ENCODE results near the gene CYB5RL. TPM values are rescaled to one million over a fixed set of nuclear protein-coding genes. Genes with fewer than 3 reads are reported as not detected.
"Not testable (repeated sequence)": the region's sequence is repeated elsewhere in the genome, so short reads cannot be mapped to it uniquely, and the experiment has no call there.

Gene CYB5RL
- total RNA-seq, 2 donors from 2014 or later, result 3.6 to 12.1 TPM

DNA sequence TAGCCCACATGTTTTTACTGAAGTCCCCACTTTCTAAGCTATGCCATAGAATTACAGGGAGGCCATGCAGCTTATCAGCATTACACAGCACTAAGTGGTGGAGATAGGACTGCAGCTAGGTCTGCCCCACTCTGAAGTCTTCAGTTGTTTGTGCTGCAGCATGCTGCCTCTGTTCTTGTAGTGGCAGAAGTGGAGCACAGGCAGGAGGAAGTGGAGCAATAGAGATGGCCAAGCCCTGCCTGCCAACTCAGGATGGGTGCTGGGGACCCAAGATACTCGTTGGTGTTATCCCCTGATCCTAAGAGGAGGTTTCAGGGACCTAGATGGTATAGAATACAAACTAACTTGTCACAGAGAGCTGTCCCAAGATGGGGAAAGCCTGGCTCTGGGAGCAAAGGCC, 13.0 kb upstream of the CYB5RL start:
- H3K9ac ChIP-seq (ENCODE audit: low read depth in 2 of 2, low read length in 2 of 2), result no peak overlapping the region
- TF ChIP-seq, protein P1, sequence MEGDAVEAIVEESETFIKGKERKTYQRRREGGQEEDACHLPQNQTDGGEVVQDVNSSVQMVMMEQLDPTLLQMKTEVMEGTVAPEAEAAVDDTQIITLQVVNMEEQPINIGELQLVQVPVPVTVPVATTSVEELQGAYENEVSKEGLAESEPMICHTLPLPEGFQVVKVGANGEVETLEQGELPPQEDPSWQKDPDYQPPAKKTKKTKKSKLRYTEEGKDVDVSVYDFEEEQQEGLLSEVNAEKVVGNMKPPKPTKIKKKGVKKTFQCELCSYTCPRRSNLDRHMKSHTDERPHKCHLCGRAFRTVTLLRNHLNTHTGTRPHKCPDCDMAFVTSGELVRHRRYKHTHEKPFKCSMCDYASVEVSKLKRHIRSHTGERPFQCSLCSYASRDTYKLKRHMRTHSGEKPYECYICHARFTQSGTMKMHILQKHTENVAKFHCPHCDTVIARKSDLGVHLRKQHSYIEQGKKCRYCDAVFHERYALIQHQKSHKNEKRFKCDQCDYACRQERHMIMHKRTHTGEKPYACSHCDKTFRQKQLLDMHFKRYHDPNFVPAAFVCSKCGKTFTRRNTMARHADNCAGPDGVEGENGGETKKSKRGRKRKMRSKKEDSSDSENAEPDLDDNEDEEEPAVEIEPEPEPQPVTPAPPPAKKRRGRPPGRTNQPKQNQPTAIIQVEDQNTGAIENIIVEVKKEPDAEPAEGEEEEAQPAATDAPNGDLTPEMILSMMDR (IDR thresholded peaks at IDR 0.05), result no peak
- DNase-seq, result no peak
- no peak overlapping the region for H3K4me3 ChIP-seq
- H3K4me1 ChIP-seq, result no peaks in the 10 kb centered on the region
- no peaks in the 10 kb centered on the region for H3K9me3 ChIP-seq
- intact Hi-C loops (cut with DNase I), result no loop called here
- H3K27ac ChIP-seq, result no peak overlapping the region
- peaks cover 25% of the 10 kb centered on the region for H3K36me3 ChIP-seq
- H3K27me3 ChIP-seq, result no peaks in the 10 kb centered on the region

- H3K4me3 ChIP-seq; H3K9ac ChIP-seq (ENCODE audit: low read depth in 2 of 2, low read length in 2 of 2); DNase-seq; H3K4me1 ChIP-seq; intact Hi-C loops (cut with DNase I); H3K9me3 ChIP-seq; H3K27me3 ChIP-seq; H3K27ac ChIP-seq: not testable (repeated sequence)
- peaks cover 28% of the 10 kb centered on the region for H3K36me3 ChIP-seq
These were observed 8.1 kb upstream of the CYB5RL start for GRCh38 chr1:54207896-54208295.

GRCh38 chr1:54207287-54207686, 7.5 kb upstream of the CYB5RL start:
- Histone ChIP-seq H3K27me3 (no peaks in the 10 kb centered on the region), H3K4me3 (no peak overlapping the region), H3K9ac (ENCODE audit: low read depth in 2 of 2, low read length in 2 of 2) (no peak overlapping the region), H3K4me1 (no peaks in the 10 kb centered on the region), H3K36me3 (peaks cover 22% of the 10 kb centered on the region), H3K27ac (no peak overlapping the region), H3K9me3 (no peaks in the 10 kb centered on the region)
- TF ChIP-seq, protein P1 (IDR thresholded peaks at IDR 0.05), result no peak
- intact Hi-C loops (cut with DNase I), result no loop called here
- DNase-seq, result no peak

- intact Hi-C loops (cut with DNase I), result no loop called here
- no peak for DNase-seq
- H3K27me3 ChIP-seq, result no peaks in the 10 kb centered on the region
- no peak overlapping the region for H3K4me3 ChIP-seq
- no peaks in the 10 kb centered on the region for H3K9me3 ChIP-seq
- peaks cover 14% of the 10 kb centered on the region for H3K36me3 ChIP-seq
- TF ChIP-seq, protein P1 (IDR thresholded peaks at IDR 0.05), result no peak
- no peak overlapping the region for H3K9ac ChIP-seq (ENCODE audit: low read depth in 2 of 2, low read length in 2 of 2)
- peaks cover 6% of the 10 kb centered on the region for H3K4me1 ChIP-seq
- H3K27ac ChIP-seq, result no peak overlapping the region
These were observed 4.4 kb upstream of the CYB5RL start for GRCh38 chr1:54204199-54204598.

GRCh38 chr1:54200519-54200997, 728 bp upstream of the CYB5RL start:
- Histone ChIP-seq H3K9ac (ENCODE audit: low read depth in 2 of 2, low read length in 2 of 2) (peak overlapping the region; percentile 82 to 83), H3K4me3 (peak overlapping the region; percentile 80), H3K4me1 (peaks cover 6% of the 10 kb centered on the region), H3K27me3 (no peaks in the 10 kb centered on the region), H3K27ac (peak overlapping the region; percentile 24), H3K9me3 (no peaks in the 10 kb centered on the region), H3K36me3 (peaks cover 5% of the 10 kb centered on the region)
- intact Hi-C loops (cut with DNase I), result no loop called here
- no peak for DNase-seq
- TF ChIP-seq, protein P1 (IDR thresholded peaks at IDR 0.05), result no peak

- H3K36me3 ChIP-seq, result no peaks in the 10 kb centered on the region
- peaks cover 6% of the 10 kb centered on the region for H3K4me1 ChIP-seq
- H3K9me3 ChIP-seq, result no peaks in the 10 kb centered on the region
- TF ChIP-seq, protein P1 (IDR thresholded peaks at IDR 0.05), result no peak
- peak; percentile 38 for DNase-seq
- intact Hi-C loops (cut with DNase I), result loop anchor here (10.0 kb wide), 1 partner anchor 196 kb away; no protein-coding TSS in a partner anchor
- peak overlapping the region; percentile 80 for H3K4me3 ChIP-seq
- no peak overlapping the region for H3K27ac ChIP-seq
- H3K9ac ChIP-seq (ENCODE audit: low read depth in 2 of 2, low read length in 2 of 2), result peak overlapping the region; percentile 57 to 83
- H3K27me3 ChIP-seq, result no peaks in the 10 kb centered on the region
These were observed 572 bp downstream of the CYB5RL start for GRCh38 chr1:54199151-54199764.

All from colonic mucosa (tissue), 4 donors.